SKM-1 (cell line): Measurements from ENCODE around the gene ALKBH4.
"Not testable (repeated sequence)": the region's sequence is repeated elsewhere in the genome, so short reads cannot be mapped to it uniquely, and the experiment has no call there.

ENCODE experiments used
- DNase-seq: peaks from one replicate; lab custom pipeline; 2025; ENCODE audit not compliant: unreplicated experiment; lab: John Stamatoyannopoulos, UW

The ALKBH4 gene

DNA sequence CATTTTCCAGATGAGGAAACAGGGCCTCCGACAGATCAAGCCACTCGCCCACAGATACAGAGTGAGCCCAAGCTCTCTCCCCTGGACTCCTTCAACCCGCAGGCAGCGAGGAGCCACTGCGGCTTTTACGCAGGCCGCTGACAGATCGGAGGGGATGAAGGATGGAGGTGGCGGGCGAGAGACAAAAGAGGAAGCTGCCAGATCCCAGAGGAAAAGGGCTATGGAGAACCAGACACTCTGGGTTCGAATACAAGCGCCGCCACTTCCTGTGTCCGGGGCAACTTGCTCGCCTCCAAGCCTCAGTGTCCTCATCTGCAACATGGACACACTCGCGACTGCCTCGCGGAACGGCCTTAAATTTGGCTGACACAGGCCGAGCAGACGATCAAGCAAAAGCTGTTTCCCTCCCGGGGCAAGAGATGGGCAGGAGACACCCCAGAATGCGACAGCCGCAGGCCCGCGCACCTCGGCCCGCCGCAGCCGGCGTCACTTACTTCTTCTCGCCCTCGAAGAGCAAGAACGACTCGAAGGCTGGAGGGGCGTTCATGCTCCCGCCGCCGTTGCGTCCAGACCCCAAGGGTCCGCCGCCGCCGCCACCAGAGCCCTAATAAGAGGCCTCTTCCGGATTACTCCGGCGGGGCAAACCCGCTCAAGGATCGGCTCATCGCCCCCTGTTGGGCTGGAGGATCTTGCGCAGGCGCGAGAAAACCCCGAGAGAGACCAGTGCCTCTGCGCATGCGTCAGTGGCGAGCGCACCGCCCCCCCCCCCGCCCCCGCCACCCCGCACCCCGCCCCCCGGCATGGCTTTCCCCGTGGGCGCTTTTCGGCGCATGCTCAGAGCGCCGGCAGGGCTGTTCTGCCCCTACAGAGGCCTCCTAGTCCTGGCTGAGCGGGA lies 13.9 kb upstream of the ALKBH4 start, which contains the start of gene POLR2J:
TSS of gene POLR2J (minus strand) at position 609 of the 895 bp plus-strand sequence. CDS start at position 547, 62 bp downstream.
- not testable (repeated sequence) for DNase-seq

DNA sequence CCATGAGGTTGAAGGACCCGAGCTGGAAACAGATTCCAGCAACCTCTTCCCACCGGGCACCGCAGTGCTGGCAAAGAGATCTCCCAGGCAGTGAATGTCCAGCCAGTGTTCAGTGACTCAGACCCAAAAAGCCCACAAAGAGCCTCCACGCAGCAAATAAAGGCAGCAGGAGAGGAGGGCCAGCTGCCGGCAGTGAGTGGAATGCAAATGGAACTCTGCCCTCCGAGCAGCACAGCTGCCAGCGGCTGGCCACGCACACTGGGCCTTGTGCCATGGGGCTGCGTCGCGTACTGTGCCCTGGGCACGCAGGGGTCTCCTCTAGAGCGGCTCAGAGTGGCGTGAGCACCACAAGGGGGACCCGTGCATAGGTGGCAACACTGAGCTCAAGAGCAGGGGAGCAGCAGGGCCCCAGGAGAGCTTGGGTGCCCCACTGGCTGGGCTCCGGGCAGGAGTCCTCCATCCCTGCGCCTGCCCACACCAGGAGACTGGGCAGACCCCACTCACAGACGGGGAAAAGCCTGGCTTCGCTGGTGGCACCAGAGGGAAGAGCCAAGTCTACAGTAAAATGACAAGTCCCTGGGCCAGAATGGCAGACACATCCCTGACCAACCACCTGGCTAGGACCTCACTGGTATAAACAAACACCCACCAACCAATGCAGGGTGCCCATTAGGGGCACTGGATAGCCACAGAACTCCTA lies 10.2 kb upstream of the ALKBH4 start:
- DNase-seq, result not testable (repeated sequence)

DNA sequence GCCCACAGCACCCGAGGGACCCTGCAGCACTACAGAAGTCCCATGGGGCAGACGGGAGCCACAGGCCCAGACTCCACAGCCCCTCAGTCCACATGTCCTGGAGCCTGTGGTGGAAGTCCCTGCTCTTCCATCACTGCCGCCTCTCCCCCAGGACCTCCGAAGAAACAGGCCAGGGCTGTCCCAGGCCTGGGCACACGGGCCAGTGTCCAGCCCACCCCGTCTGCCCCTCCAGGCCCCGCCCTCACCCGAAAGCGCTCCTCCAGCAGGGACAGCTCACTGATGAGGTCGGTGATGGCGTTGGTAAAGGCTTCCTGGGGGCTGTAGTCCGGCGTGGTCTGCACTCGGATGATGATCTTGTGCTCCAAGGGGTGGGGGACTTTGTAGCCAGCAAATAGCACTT lies 9.5 kb upstream of the ALKBH4 start:
- DNase-seq, result not testable (repeated sequence)

DNA sequence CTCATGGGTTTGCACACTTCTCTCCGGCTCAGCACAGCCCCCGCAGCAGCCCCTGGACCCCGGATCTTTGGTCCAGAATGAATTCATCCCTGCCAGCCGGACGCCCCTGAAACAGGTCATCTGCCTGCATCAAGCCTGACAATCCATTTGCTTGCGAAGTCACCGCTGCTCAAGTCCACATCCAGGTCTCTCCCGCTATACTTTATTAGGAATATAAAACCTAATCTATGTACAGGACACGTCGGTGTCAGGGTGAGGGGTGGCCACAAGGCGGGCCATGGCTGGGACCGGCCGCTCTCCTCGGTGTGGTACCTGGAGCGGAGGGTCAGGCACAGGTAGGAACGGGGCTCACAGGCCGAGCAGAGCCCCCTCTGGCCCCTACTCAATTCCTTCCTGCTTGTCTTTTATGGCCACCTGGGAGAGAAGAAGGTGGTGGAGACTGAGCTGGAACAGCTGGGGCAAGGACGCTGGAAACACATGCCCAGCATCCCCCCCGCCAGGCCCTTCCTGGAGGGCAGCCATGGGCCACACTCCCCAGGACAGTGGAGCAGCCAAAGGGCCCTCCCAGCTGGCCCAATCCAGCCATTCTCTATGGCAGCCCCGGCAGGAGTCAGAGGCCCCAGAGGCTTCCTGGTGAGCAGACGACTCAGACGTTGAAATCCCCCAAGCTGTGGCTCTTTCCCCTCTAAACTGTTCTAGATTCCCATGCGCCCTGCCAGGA lies 8.8 kb upstream of the ALKBH4 start:
- DNase-seq, result no peak

DNA sequence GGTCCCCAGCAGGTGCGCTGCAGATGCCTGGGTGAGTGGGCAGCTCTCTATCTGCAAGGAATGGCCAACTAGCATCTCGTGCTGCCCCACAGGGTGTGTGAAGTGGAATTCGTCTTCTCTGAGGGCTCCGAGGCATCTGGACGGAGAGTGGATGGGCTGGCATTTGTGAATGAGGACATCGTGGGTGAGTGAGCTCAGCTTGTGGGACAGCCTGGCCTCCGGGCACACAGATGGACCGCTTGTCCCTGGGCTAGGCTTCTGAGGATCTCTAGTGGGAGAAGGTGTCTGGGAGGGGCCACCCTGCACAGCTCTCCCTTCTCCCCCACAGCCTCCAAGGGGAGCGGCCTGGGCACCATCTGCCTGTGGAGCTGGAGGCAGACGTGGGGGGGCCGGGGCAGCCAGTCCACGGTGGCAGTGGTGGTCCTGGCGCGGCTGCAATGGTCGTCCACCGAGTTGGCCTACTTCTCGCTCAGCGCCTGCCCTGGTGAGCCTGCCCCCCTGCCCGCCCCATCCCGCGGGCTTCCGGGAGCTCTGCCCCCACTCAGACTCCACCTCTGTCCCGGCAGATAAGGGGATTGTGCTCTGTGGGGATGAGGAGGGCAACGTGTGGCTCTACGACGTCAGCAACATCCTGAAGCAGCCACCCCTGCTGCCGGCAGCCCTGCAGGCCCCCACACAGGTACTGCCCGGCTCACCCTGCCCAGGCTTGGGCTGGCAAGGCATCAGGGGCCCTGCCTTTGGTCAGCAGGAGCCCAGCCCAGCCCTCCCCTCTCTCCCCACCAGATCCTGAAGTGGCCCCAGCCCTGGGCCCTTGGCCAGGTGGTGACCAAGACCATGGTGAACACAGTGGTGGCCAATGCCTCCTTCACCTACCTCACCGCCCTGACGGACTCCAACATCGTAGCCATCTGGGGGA lies 7.7 kb upstream of the ALKBH4 start:
- DNase-seq, result no peak

DNA sequence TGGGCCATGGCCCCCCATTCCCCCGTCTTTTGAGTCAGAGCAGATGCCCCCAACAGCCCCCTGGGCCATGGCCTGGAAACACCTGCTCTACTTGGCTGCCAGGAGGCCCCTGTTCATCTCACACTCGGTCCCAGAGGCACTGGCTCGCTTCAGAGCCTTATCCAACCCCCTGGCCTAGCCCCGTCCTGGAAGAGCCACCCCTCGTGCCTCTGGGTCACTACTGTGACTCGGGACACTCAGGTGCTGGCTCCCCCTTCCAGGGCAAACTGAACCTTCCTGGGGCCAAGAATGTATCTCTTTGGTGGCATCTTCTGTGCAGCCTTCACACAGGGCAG lies 7.1 kb upstream of the ALKBH4 start:
- DNase-seq, result no peak

DNA sequence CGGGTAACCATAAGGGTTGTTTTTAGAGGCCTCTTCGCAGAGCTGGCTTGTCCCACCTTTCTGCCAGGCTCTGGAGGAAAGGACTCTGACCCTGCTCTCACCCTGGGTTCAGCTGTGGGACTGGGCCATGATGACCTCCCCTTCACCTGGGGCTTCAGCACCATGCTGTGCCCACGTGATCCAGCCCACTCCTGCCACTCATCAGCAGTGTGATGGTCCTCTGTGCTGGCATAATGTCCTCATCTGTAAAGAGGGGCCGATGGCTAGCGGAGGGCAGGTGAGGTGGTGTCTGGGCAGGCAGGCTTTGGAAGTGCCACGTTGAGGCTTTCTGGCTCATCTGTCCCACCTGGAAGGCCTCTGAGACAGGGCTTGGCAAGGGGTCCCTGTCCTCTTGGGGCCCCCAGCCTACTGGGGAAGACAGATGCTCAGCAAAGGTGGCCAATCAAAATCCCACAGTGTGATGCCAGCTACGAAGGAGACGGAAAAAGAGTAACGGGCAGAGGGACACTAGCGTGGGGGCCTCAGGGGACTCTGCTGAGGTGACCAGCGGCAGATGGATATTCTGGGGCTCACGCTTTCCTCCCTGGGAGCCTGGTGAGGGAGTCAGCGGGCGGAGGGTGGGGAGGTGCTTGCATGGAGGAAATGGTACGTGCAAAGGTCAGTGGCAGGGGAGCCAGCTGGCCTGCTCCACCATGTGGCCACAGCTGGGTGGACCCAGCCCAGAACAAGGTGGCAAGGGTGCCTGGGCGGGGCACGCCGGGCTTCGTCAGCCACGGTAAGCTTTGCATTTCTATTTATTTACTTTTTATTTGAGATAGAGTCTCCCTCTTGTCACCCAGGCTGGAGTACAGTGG lies 5.5 kb upstream of the ALKBH4 start:
- DNase-seq, result no peak

DNA sequence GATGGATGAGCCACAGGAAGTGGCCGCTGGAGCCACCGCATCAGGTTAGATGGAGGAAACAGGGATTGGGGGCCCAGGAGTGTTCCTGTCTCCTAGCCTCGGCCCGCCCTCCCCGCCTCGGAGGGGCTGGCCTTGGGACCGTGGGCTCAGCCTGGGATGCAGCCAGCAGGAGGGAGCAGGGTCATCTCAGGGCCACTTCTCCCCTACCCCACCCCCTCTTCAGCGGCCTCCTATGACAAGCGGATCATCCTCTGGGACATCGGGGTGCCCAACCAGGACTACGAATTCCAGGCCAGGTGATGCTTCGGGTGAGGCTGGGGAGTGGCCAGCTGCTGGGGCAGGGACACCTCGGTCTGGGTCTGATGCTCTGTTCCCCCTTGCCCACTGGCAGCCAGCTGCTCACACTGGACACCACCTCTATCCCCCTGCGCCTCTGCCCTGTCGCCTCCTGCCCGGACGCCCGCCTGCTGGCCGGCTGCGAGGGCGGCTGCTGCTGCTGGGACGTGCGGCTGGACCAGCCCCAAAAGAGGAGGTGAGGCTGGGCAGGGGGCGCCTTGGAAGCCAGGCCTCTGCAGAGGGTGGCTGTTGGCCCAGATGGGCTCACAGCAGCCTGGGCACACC lies 4.8 kb upstream of the ALKBH4 start:
- DNase-seq, result no peak

DNA sequence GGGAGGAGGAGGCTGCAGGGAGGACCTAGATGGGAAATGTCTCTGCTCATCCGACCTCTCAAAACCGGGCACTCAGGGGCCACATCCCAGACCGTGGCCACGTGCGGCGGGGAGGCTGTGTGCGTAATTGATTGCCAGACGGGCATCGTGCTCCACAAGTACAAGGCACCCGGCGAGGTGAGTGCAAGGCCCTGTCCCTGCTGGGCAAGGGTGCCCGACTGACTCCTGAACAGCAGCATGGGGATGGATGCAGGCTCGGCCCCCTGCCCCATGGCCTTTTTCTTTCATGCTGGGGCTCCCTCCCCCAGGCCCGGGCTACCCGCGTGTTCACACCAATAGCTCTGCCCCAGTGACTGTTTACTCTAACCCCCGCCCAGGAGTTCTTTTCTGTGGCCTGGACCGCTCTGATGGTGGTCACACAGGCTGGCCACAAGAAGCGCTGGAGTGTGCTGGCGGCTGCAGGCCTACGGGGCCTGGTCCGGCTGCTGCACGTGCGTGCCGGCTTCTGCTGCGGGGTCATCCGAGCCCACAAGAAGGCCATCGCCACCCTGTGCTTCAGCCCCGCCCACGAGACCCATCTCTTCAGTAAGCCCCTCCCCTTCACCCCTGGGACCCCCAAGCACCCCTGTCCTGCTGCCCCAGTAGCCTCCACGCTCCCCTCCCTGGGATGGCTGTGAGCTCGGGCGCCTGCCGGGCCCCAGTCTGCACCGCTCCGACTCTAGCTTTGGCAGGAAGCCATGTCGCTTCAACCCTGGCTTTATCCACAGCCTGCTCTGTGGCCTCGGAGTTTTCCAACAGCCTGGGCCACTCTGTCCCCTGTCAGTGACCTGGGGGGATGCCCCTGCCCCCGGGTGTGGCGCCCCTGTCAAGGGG lies 4.1 kb upstream of the ALKBH4 start:
- no peak for DNase-seq

DNA sequence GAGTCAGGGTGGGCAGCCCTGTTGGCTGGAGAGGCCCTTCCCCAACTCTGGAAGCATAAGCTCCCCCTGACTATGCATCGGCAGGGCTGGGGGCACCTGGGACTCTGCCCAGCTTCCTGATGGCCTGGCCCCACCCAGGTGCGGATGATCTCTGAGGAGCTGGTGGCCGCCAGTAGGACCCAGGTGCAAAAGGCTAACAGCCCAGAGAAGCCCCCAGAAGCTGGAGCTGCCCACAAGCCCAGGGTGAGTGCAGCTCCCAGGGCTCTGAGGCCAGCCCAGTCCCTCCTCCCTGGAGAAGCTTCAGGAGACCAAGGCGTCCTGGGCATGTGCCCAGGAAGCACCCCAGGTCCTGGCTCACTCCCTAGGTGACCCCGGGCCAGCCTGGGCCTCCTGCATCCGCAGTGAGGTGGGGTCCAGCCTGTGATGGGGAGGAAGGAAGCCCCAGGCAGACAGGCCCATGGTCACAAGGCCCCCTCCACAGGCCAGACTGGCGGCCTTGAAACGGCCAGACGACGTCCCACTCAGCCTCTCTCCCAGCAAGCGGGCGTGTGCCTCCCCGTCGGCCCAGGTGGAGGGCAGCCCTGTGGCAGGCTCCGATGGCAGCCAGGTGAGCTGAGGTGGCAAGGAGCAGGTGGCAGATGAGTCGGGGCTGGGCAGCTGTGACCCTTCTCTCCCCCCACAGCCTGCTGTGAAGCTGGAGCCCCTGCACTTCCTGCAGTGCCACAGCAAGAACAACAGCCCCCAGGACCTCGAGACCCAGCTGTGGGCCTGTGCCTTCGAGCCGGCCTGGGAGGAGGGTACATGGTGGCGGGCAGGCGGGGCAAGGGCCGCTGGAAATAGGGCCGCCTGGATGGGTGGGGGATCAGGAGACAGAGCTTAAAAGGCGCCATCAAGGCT lies 3.2 kb upstream of the ALKBH4 start:
- no peak for DNase-seq

DNA sequence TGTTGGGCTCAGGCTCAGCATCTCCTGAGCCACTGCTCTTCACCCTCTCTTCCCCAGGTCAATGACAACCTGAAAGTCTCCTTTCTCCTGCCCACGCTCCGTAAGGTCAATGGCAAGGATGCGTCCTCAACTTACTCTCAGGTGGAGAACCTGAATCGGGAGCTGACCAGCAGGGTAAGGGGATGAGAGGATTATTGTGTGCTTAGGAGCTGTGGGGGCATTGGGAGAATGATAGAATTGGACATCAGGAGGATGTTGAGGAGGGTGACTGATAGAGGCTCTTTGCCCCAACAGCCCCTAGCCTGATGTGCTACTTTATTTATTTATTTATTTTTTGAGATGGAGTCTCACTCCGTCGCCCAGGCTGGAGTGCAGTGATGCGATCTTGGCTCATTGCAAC lies 1.4 kb upstream of the ALKBH4 start:
- no peak for DNase-seq

DNA sequence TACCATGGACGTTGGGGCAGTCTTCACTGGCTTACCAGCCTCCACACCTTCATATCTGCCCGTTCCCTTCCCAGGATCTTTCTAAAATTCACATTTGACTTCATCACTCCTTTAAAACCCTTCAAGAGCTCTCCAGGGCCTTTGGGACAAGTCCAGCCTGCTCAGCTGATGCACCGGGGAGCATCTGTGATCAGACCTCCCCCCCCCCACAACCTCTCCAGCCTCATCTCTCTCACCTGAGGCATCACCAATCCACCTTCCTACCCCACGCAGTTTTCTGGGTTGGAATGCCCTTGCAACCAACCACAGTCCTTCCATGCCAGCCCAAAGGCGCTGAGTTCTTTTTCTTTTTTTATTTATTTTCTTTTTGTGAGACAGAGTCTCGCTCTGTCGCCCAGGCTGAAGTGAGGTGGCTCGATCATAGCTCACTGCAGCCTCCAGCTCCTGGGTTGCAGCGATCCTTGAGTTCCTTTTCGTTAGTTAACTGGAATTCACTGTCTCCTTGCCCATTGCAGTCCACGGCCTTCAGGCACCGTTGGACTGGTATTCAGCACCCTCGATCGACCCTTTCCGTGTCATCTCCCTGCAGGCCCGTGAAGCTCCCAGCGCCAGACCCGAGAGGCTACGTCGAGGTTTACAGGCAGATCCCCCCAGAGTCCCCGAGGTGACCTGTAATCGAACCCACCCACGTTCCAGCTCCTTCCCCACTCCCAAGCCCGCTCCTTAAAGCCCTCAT lies 654 bp downstream of the ALKBH4 start:
- DNase-seq, result no peak

DNA sequence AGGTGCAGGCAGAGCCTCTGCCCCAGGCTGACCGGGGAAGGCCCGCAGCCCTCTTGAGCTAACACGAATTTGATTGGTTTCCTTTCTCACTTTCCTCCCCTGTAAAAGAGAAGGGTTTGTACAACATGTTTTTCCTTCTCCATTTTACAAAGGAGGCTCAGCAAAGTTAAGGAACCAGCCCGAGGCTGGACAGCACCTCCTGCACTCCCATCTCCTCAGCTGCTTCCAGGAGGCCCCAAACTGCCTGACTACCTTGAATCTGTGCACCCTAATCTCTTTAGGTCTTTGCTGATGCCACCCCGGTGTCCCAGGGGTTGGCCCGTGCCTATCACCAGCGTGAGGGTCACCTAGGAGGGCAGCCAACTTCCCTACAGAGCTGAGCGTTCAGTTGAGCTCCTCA lies 4.2 kb downstream of the ALKBH4 start:
- DNase-seq, result no peak

DNA sequence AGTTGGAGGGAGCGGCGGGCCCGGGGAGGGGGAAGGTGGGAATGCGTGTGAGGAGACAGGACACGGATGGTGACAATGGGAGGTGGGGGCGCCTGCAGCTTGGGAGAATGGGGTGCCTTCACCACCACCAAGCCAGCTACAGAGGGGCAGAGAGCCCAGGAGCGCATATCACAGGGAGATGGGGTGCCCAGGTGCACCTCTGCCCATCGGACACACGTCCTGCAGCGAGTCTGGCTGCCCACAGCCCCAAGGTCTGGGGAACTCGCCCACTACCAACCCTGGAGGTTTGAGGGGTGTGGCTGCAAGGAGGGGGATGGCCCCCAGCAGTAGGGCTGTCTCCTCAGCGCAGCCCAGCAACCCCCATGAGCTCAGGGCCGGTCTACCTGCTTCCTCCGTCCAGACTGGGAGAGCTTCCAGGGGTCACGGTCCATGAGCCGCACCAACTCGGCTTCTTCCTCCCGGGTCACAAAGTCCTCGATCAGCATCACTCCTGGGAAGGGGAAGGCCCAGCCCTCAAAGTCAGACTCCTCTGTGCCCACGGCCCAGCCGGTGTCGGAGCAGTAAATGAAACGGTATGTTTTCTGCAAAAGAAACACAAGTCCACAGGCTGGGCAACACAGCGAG lies 5.3 kb downstream of the ALKBH4 start:
- no peak for DNase-seq

DNA sequence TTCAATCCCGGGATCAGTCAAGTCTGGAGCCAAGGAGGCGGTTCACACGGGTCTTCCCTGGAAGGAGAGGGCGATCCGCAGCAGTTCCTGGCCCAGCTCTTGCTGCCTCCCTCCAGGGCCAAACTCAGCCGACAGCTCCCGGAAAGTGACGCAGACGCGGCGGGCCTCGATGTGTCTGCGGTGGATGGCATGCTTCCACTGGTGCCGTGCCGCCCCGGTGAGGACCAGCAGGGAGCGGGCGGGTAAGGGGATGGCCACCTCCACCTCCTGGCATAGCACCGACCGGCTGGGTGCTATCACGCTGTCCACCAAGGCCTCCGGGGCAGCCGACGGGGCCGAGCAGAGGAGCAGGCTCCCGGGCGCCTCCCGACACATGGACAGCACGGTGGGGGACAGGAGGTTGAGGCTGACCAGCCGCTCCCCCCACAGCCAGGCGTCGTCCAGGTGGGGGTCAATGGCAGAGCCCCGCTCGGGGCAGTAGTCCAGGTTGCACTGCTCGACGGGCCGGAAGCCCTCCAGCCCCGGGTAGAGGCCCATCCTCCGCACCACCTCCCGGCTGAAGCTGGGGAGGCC lies 7.2 kb downstream of the ALKBH4 start:
- no peak for DNase-seq

DNA sequence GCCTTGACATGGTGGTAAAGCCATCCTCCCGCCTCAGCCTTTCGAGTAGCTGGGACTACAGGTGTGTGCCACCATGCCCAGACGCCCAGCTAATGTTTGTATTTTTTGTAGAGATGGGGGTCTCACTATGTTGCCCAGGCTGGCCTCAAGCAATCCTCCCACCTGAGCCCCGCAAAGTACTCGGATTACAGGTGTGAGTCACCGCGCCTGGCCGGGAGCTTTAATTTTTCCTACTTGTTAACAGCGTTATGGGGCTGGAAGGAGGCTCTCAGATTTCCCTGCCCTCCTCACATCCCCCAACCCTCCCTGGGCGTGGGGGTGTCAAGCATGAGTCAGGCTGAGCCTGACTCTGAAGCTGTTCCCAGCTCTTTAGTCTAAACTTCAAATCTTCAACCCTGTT lies 8.3 kb downstream of the ALKBH4 start:
- no peak for DNase-seq
